GM23338 (cell line): ENCODE results near the gene CTRB1. TPM values are rescaled to one million over a fixed set of nuclear protein-coding genes. Genes with fewer than 3 reads are reported as not detected.
A peak's percentile ranks its signal among the peaks of the same experiment; 100 is the strongest.

Experiments
- ATAC-seq: fragments of 200-7000 bp; cut with Tn5 transposase; 3 replicates; pipeline ENCODE4 v1.9.1; 2020
- DNase-seq: peaks from one replicate; pipeline ENCODE4 v3.0.0-alpha.2; 2015; ENCODE audit warnings: low spot score
- H2AFZ ChIP-seq: fragments of 200-600 bp; sonication (generic); 2 replicates; pipeline ENCODE4 v1.8.0; 2016; ENCODE audit warnings: antibody characterized with exemption, mild to moderate bottlenecking, moderate library complexity
- H3F3A ChIP-seq: fragments of 200-600 bp; sonication (generic); replicated peaks from 2 replicates; pipeline ENCODE4 v1.8.0; 2017; ENCODE audit warnings: antibody characterized with exemption, mixed run types, low read depth
- H3K27ac ChIP-seq: fragments of 200-600 bp; sonication (generic); 2 replicates; pipeline ENCODE4 v1.6.1; 2016; ENCODE audit warnings: low read depth
- H3K27me3 ChIP-seq: fragments of 200-600 bp; sonication (generic); 2 replicates; pipeline ENCODE4 v1.8.0; 2016; ENCODE audit warnings: mild to moderate bottlenecking, mixed run types, moderate library complexity; ENCODE audit not compliant: insufficient read depth
- H3K36me3 ChIP-seq: fragments of 200-600 bp; sonication (generic); 2 replicates; pipeline ENCODE4 v1.8.0; 2016; ENCODE audit warnings: mild to moderate bottlenecking; ENCODE audit not compliant: insufficient read depth
- H3K4me1 ChIP-seq: fragments of 200-600 bp; sonication (generic); 2 replicates; pipeline ENCODE4 v1.8.0; 2016; ENCODE audit warnings: mild to moderate bottlenecking, moderate library complexity; ENCODE audit not compliant: insufficient read depth
- H3K4me2 ChIP-seq: fragments of 200-600 bp; sonication (generic); 2 replicates; pipeline ENCODE4 v1.7.1; 2017; ENCODE audit warnings: mixed run types
- H3K4me3 ChIP-seq: fragments of 200-600 bp; sonication (generic); 2 replicates; pipeline ENCODE4 v1.6.1; 2016; ENCODE audit warnings: mixed run types
- H3K79me2 ChIP-seq: fragments of 200-600 bp; sonication (generic); replicated peaks from 2 replicates; pipeline ENCODE4 v1.8.0; 2017; ENCODE audit warnings: mild to moderate bottlenecking; ENCODE audit not compliant: insufficient read depth
- H3K9me2 ChIP-seq: fragments of 200-600 bp; sonication (generic); 2 replicates; pipeline ENCODE4 v1.8.0; 2017; ENCODE audit not compliant: insufficient read depth
- H4K20me1 ChIP-seq: fragments of 200-600 bp; sonication (generic); replicated peaks from 2 replicates; pipeline ENCODE4 v1.8.0; 2017; ENCODE audit warnings: mild to moderate bottlenecking; ENCODE audit not compliant: insufficient read depth
- H3K27ac Mint-ChIP-seq: 2 replicates; pipeline ENCODE4 v1.8.0; 2020; ENCODE audit warnings: inconsistent platforms, mild to moderate bottlenecking, moderate library complexity, mixed read lengths
- H3K27me3 Mint-ChIP-seq: 3 replicates; pipeline ENCODE4 v1.8.0; 2022; ENCODE audit warnings: low read depth, mild to moderate bottlenecking, moderate library complexity, mixed read lengths, inconsistent platforms; ENCODE audit not compliant: insufficient read depth, poor library complexity
- H3K36me3 Mint-ChIP-seq: 3 replicates; pipeline ENCODE4 v1.8.0; 2021; ENCODE audit warnings: low read depth, mild to moderate bottlenecking, inconsistent platforms, moderate library complexity, mixed read lengths
- H3K4me1 Mint-ChIP-seq: 3 replicates; pipeline ENCODE4 v1.8.0; 2020; ENCODE audit warnings: mild to moderate bottlenecking, inconsistent platforms, mixed read lengths
- H3K4me3 Mint-ChIP-seq: 3 replicates; pipeline ENCODE4 v1.8.0; 2021; ENCODE audit warnings: moderate library complexity, mild to moderate bottlenecking, inconsistent platforms, mixed read lengths
- H3K9me3 Mint-ChIP-seq: 3 replicates; pipeline ENCODE4 v1.8.0; 2020; ENCODE audit warnings: moderate library complexity, mild to moderate bottlenecking, inconsistent platforms, mixed read lengths
- CREB1 ChIP-seq: fragments of 250-450 bp; sonication (Bioruptor Pico); IDR thresholded peaks from 2 replicates; pipeline ENCODE4 v1.5.0; 2020; ENCODE audit warnings: low read depth, mild to moderate bottlenecking, moderate library complexity
- CTCF ChIP-seq, 2 experiments: fragments of 200-600 bp in 1 of 2; sonication (generic) in 1 of 2; conservative IDR thresholded peaks; 2 replicates each; pipeline versions ENCODE4 v1.5.1 to v1.6.1; 2016 to 2017; ENCODE audit warnings: antibody characterized with exemption in 2 of 2, low read depth in 2 of 2, mild to moderate bottlenecking in 2 of 2, moderate library complexity in 1 of 2
- ETS1 ChIP-seq: IDR thresholded peaks from 2 replicates; pipeline ENCODE4 v1.6.1; 2016; ENCODE audit warnings: antibody characterized with exemption
- EZH2 ChIP-seq: fragments of 200-600 bp; sonication (generic); IDR thresholded peaks from one replicate; pipeline ENCODE4 v1.8.0; 2017; ENCODE audit warnings: antibody characterized with exemption, mild to moderate bottlenecking, low read depth; ENCODE audit not compliant: unreplicated experiment
- EZH2phosphoT487 ChIP-seq: fragments of 200-600 bp; sonication (generic); IDR thresholded peaks from one replicate; pipeline ENCODE4 v1.8.1; 2018; ENCODE audit warnings: antibody characterized with exemption; ENCODE audit not compliant: unreplicated experiment
- JUNB ChIP-seq: IDR thresholded peaks from one replicate; pipeline ENCODE4 v1.6.1; 2016; ENCODE audit warnings: antibody characterized with exemption; ENCODE audit not compliant: unreplicated experiment
- NANOG ChIP-seq: IDR thresholded peaks from 2 replicates; pipeline ENCODE4 v1.6.1; 2016; ENCODE audit warnings: antibody characterized with exemption, borderline replicate concordance
- POLR2AphosphoS5 ChIP-seq: IDR thresholded peaks from 2 replicates; pipeline ENCODE4 v1.6.1; 2016; ENCODE audit warnings: antibody characterized with exemption, low read depth
- REST ChIP-seq: IDR thresholded peaks from one replicate; pipeline ENCODE4 v1.6.1; 2018; ENCODE audit warnings: antibody characterized with exemption; ENCODE audit not compliant: unreplicated experiment
- STAT1 ChIP-seq: IDR thresholded peaks from one replicate; pipeline ENCODE4 v1.6.1; 2016; ENCODE audit warnings: antibody characterized with exemption; ENCODE audit not compliant: unreplicated experiment
- ZNF114 ChIP-seq: fragments of 250-450 bp; sonication (Bioruptor Pico); IDR thresholded peaks from 2 replicates; pipeline ENCODE4 v1.5.0; 2020; ENCODE audit warnings: mild to moderate bottlenecking, moderate library complexity
- ZNF331 ChIP-seq: fragments of 250-450 bp; sonication (Bioruptor Pico); IDR thresholded peaks from 2 replicates; pipeline ENCODE4 v1.5.0; 2020; ENCODE audit warnings: low read depth, mild to moderate bottlenecking, moderate library complexity
- polyA plus RNA-seq: library from polyadenylated mRNA; unstranded; fragments of >200 nt; fragmentation: Nextera tagmentation; extraction: Ambion mirVana; gene quantifications from 2 replicates; pipeline ENCODE4 v1.2.1, GENCODE V29; 2016
- total RNA-seq: library from RNA; depleted of rRNA; stranded (reverse); fragments of >200 nt; shearing (Covaris generic); gene quantifications from 2 replicates; pipeline ENCODE4 v1.2.3, GENCODE V29; 2014
- TF ChIP-seq, protein P1 (sequence below): fragments of 250-450 bp; sonication (Bioruptor Pico); IDR thresholded peaks from 2 replicates; pipeline ENCODE4 v1.5.0; 2020; ENCODE audit warnings: mild to moderate bottlenecking, moderate library complexity

The CTRB1 gene
- total and polyA plus RNA-seq, 2 experiments from 2014 or later = not detected

DNA sequence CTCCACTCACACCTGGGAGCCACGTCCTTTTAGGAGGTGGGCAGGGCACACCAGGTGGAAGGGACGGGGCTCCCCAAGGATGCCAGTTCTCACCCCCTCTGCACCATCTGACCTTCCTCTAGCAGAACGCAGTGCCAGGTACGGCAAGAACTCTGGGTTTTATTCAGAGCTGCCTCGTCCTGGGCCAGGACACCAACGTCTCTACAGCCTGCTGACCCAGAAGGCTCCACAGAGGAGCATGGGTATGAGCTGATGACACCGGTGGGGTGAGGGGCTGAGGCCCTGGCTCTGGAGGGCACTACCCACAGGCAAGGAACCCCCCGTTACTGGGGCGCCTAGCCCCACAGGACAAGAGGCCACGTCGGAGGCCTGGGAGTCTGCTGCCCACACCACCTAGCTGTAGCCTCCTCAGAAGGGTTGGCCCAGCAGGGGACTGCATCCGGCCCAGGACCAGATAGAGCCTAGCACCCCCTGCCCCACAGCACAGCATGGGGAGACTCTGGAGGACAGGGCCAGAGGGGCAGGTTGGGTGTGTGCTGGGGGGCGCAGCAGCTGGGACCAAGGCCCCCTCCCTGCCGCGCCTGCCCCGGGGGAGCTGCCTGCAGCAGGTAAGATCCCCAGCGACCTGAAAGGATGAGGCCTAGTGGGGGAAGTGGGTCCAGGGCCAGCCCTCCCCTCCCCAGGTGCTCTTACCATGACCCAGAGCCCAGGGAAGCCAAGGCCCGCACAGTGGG is 18.8 kb downstream of the CTRB1 start:
- peaks cover 23% of the 10 kb centered on the region for H3K4me1 Mint-ChIP-seq
- DNase-seq = no peak
- Histone ChIP-seq H3K36me3 (peaks cover 12% of the 10 kb centered on the region; the same call in 1 of the 2 replicates), H3F3A (peaks cover 15% of the 10 kb centered on the region), H3K4me3 (no peak overlapping the region), H3K79me2 (peaks cover 52% of the 10 kb centered on the region), H3K9me2 (no peaks in the 10 kb centered on the region), H3K4me1 (no peaks in the 10 kb centered on the region; the same call in 1 of the 2 replicates), H4K20me1 (peaks cover 5% of the 10 kb centered on the region), H3K4me2 (no peak overlapping the region), H3K27ac (0 out of 2 replicates have a peak overlapping the region, but pooled peaks have one; percentile 87), H2AFZ (no peak overlapping the region), H3K27me3 (no peaks in the 10 kb centered on the region)
- H3K36me3 Mint-ChIP-seq = peaks cover 64% of the 10 kb centered on the region
- H3K27me3 Mint-ChIP-seq = peaks cover 27% of the 10 kb centered on the region
- no peaks in the 10 kb centered on the region; the same call in 2 of the 3 replicates for H3K9me3 Mint-ChIP-seq
- ATAC-seq = no peak; the same call in 2 of the 3 replicates
- H3K27ac Mint-ChIP-seq = no peak overlapping the region
- TF ChIP-seq CTCF (conservative IDR thresholded peaks at IDR 0.05; ENCODE audit: low read depth in 2 of 2) = no peak
- no peak for TF ChIP-seq STAT1
- no peak for TF ChIP-seq CREB1
- no peak for TF ChIP-seq ZNF331 (CRISPR knock-in tag)
- no peak for TF ChIP-seq ZNF114
- TF ChIP-seq, protein P1, sequence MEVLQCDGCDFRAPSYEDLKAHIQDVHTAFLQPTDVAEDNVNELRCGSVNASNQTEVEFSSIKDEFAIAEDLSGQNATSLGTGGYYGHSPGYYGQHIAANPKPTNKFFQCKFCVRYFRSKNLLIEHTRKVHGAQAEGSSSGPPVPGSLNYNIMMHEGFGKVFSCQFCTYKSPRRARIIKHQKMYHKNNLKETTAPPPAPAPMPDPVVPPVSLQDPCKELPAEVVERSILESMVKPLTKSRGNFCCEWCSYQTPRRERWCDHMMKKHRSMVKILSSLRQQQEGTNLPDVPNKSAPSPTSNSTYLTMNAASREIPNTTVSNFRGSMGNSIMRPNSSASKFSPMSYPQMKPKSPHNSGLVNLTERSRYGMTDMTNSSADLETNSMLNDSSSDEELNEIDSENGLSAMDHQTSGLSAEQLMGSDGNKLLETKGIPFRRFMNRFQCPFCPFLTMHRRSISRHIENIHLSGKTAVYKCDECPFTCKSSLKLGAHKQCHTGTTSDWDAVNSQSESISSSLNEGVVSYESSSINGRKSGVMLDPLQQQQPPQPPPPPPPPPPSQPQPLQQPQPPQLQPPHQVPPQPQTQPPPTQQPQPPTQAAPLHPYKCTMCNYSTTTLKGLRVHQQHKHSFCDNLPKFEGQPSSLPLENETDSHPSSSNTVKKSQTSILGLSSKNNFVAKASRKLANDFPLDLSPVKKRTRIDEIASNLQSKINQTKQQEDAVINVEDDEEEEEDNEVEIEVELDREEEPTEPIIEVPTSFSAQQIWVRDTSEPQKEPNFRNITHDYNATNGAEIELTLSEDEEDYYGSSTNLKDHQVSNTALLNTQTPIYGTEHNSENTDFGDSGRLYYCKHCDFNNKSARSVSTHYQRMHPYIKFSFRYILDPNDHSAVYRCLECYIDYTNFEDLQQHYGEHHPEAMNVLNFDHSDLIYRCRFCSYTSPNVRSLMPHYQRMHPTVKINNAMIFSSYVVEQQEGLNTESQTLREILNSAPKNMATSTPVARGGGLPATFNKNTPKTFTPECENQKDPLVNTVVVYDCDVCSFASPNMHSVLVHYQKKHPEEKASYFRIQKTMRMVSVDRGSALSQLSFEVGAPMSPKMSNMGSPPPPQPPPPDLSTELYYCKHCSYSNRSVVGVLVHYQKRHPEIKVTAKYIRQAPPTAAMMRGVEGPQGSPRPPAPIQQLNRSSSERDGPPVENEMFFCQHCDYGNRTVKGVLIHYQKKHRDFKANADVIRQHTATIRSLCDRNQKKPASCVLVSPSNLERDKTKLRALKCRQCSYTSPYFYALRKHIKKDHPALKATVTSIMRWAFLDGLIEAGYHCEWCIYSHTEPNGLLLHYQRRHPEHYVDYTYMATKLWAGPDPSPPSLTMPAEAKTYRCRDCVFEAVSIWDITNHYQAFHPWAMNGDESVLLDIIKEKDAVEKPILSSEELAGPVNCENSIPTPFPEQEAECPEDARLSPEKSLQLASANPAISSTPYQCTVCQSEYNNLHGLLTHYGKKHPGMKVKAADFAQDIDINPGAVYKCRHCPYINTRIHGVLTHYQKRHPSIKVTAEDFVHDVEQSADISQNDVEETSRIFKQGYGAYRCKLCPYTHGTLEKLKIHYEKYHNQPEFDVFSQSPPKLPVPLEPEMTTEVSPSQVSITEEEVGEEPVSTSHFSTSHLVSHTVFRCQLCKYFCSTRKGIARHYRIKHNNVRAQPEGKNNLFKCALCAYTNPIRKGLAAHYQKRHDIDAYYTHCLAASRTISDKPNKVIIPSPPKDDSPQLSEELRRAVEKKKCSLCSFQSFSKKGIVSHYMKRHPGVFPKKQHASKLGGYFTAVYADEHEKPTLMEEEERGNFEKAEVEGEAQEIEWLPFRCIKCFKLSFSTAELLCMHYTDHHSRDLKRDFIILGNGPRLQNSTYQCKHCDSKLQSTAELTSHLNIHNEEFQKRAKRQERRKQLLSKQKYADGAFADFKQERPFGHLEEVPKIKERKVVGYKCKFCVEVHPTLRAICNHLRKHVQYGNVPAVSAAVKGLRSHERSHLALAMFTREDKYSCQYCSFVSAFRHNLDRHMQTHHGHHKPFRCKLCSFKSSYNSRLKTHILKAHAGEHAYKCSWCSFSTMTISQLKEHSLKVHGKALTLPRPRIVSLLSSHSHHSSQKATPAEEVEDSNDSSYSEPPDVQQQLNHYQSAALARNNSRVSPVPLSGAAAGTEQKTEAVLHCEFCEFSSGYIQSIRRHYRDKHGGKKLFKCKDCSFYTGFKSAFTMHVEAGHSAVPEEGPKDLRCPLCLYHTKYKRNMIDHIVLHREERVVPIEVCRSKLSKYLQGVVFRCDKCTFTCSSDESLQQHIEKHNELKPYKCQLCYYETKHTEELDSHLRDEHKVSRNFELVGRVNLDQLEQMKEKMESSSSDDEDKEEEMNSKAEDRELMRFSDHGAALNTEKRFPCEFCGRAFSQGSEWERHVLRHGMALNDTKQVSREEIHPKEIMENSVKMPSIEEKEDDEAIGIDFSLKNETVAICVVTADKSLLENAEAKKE (CRISPR knock-in tag) = no peak
- TF ChIP-seq POLR2AphosphoS5 = no peak
- TF ChIP-seq JUNB = no peak
- TF ChIP-seq REST = no peak
- no peak for TF ChIP-seq EZH2phosphoT487
- TF ChIP-seq ETS1 = no peak
- TF ChIP-seq NANOG = no peak
- TF ChIP-seq EZH2 = no peak
- H3K4me3 Mint-ChIP-seq = no peak overlapping the region
